Mesenteric fat pad (tissue), 1 donor: ENCODE data around the gene SH3RF3. TPM values are rescaled to one million over a fixed set of nuclear protein-coding genes. Genes with fewer than 3 reads are reported as not detected.

ENCODE experiments used
- DNase-seq: peaks from one replicate; pipeline ENCODE4 v3.0.0-alpha.2; 2020; ENCODE audit warnings: low spot score
- total RNA-seq: library from RNA; stranded (reverse); fragmentation: NEBNext Ultra II Directional; extraction: Animal tissue kit (Norgen Biotek cat#: 25700); gene quantifications from one replicate; pipeline ENCODE4 v1.2.1, GENCODE V29; 2021
- donor health status: DM: yes; HTN: yes; CAD: no.

SH3RF3 gene
- total RNA-seq, 1 donor from 2014 or later, result 20.4 TPM

DNA sequence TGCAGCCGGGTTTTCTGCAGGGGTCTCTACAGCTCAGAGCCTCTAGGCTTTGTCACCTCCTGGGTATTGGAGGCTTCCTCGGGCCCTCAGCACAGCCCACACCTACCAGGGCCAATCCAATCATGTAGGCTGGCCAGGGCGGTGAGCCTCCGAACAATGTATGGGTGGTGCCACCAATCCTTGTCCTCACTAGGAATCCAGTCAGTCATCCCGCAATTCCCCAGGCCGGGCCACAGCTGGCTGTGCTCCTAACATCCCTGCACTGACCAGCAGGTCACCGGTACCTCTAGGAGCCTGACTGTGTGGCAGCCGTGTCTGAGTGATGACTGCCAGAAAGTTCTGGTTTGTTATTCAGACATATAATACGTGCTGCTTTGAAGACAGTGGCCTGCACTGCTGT, 129.4 kb downstream of the SH3RF3 start:
- peak; percentile 83 for DNase-seq

DNA sequence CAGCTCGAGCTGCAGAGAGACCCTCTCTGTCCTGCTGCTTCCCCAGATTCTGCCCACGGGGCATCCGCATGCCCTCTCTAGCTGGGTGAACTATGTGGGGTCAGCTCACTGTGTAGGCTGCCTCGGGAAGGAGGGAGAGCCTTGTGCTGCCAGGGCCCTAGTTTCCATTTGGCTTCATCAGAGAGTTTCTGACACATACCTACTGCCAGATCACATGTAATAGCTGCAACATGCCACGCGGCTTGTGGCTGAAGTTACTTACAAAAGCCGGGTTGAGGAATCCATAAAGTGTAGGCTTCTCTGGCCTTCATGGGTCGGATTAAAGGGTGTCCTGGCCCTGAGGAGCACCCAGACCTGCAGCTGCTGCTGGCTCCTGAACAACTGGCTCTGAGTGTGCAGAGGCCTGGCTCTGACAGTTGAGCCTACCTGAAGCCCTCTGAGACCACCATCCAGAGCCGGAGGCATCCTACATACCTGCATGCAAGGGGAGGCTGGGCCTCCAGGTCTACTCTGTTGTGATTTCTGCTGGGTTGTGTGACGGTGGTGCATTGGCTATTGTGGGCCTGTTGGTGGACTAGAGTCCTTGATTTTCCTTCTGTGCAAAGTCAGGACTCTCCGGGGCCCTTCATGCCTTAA, 130.0 kb downstream of the SH3RF3 start:
- peak; percentile 72 for DNase-seq

DNA sequence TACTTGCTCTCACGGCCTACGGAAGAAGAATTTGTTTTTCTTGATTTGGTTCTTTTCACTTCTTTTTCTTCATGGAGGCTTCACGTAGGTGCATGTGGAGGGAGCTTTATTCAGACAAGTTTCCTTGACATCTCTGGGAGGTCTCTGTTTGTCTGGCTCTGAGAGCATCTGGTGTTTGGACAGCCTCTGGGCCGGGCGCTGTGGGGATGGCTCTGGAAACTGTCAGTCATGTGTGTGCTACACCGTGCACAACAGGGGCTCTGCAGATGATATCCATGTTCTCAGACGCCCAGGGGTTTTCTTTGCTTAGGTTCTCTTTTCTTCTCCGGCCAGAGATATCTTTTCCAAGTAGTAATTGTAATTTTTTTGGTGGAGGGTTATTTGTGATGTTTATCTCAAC, 130.7 kb downstream of the SH3RF3 start:
- DNase-seq, result peak; percentile 9

DNA sequence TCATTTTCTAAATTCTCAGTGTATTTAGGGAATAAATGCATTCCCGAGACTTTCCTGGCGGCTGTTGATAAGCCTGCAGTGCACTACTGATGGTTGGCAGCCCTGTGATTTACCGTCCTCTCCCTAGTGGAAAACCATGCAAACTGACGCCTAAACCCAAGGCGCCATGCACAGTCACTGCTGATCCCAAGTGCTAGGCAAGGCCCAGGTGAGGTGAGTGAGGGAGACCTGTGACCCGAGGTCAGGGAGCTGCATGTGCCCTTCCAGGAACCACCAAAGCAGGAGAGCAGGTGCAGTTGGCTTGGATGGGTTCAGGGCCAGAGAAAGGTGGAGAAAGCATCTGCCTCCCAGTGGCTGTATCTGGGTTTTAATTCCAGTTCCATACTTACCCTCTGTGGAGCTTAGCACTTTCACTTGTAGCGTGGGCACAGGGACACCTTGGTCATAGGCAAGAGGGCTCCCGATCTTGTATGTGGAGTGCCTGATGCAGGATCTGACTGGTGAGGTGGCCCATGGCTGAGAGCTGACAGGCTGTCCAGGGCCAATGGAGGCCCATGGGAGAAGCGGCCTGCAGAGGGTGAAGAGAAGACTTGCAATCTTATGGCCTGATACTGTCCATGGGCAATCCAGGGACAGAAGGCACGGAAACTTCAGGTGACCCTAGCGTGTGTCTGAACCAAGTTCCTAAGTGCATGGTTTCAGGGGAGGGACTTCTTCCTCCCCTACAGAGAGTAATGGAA, 131.3 kb downstream of the SH3RF3 start:
- peak; percentile 47 for DNase-seq

DNA sequence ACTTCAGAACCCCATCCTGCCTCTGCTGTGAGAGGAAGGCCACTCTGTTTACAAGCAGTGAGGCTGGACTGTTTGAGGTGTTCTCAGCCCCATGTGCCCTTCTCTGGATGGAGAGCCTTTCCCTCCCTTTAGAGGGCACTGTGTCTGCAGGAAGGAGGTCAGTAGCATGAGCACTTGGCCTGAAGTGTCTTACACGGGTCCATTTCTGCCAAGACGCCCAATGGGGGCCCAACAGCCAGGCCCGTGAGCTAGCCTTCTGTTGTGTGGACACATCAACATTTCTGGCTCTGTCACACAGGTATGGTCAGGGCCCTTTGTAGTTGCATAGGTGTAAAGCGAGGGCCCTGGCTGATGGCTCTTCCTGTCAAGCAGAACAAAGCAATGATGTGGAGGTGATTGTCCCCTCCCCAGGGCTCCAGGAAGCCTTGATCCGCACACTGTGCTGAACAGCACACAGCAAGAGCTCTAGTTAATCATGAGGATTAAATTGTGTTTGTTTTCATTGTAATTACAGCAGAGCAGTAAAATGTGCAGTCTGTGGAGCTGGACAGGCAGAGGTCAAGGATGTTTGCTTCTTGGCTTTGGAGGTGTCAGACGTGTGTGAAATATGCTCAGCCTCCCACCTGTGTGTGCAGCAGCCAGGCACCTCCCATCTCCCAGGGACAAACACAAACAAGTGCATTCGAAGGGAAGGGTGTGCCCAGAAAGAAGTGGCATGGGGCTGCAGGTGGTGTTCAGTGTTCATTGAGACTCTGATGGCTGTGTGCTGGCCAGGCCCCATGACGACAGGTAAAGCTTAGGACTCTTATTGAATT, 132.1 kb downstream of the SH3RF3 start:
- DNase-seq, result peak; percentile 79

DNA sequence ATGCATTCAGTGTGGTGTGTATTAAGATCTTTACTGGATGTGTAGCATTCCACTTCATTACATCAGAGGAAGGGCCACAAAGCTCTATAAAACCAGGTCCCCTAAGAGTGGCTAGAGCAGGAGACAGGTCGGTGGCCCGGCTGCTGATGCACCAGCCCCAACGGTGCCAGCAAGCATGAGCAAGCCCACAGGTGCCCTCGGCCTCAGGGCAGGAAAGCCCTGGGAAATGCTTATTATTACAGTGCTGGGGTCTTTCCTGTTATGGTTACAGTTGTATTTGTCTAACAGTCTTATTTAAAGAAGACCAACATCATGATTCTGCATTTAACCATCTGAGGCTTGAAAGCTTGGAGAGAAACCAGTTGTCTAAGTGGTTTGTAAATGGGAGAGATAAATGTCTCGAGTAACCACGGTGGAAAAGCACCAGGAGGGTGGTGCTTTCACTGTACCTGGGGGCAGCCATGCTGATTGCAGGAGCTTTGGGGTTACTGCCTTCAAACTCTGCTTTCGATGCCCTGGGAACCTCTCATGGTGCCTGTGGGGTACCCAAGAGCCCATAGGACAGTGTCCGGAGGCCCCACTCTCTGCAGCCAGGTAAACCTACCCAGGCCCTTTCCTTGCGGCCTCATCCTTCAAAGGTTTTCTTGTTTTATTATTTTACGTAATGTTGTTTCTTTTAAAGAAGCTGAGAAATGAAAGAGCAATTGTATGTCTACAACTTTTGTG, 133.1 kb downstream of the SH3RF3 start:
- DNase-seq, result peak; percentile 62

DNA sequence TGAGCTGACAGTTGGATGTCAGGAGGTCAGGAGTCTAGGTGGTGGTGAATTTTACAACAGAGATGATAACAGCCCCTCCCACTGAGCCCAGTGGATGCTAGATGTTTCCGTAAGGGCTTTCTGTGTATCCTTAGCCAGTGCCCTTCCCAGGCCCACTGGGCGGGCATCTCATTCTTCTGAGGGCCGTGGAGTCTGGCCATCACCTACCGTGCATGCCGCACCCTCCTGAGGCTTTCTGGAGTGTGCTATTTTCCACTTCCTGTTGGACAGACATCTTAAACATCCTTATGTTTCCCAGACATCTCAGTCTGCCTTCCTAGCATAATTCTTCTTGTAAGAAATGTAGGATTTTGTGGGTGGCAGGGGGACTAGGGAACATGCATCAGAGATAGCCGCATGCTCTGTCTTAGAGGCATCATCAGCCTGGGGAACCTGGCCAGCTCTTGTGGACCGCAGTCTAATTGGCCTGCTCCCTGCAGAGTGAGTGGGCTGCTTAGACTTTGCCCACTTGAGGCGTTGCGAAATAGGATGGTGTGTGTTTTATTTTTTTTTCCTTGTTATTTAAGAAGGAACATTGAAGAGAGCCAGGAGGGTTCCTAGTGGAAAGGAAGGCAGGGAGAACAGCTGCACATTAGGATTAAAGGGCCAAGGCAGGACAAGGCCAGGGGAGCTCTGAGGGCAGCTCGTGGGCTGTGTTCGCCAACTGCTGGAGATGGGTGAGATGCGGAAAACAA, 135.8 kb downstream of the SH3RF3 start:
- peak; percentile 77 for DNase-seq

DNA sequence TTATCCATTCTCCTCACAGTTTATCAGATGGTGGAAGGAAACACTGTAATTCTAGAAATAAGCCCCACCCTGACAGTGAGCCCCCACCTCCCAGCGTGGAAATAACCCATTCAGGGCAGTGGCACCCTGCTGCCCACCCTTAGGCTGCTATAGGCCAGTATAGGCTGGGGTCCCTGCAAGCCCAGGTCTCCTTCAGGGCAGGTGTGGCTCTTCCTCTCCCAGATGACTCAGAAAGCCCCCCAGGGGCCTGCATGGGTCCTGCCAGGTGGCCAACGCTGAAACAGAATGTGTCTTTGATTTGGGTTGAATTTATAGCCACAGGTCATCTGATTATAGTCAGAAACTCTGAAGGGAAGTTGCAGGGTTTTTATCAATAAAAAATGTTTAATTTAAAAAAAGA, 136.4 kb downstream of the SH3RF3 start:
- peak; percentile 83 for DNase-seq

DNA sequence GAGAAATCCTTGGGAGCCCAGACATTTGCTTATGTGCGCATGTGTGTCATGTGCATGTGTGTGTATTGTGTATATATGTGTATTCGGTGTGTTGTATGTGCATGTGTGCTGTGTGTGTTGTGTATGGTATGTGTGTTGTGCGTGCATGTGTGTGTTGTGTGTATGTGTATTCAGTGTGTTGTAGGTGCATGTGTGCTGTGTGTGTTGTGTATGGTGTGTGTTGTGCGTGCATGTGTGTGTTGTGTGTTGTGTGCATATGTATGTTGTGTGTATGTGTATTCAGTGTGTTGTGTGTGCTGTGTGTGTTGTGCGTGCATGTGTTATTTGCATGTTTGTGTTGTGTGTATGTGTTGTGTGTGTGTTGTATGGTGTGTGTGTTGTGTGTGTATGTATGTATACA, 136.9 kb downstream of the SH3RF3 start:
- DNase-seq, result peak; percentile 8

DNA sequence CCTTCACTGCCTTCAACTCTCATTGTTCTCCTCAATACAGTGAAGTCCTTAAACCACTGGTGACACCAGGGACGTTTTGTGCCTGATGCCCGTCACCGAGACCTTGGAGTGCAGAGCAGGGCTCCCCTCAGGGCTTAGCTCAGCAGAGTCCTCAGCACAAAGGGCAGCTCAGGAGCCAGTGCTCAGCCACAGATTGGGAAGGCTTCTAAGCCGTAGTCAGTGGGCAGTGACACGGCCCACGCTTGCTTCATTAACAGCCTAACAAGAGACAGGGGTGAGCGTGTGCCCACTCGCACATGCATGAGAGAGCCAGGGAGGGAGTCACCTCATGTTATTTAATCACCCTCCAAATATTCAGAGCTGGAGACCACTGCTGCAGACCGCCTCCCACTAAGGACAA, 137.5 kb downstream of the SH3RF3 start:
- DNase-seq, result peak; percentile 53

DNA sequence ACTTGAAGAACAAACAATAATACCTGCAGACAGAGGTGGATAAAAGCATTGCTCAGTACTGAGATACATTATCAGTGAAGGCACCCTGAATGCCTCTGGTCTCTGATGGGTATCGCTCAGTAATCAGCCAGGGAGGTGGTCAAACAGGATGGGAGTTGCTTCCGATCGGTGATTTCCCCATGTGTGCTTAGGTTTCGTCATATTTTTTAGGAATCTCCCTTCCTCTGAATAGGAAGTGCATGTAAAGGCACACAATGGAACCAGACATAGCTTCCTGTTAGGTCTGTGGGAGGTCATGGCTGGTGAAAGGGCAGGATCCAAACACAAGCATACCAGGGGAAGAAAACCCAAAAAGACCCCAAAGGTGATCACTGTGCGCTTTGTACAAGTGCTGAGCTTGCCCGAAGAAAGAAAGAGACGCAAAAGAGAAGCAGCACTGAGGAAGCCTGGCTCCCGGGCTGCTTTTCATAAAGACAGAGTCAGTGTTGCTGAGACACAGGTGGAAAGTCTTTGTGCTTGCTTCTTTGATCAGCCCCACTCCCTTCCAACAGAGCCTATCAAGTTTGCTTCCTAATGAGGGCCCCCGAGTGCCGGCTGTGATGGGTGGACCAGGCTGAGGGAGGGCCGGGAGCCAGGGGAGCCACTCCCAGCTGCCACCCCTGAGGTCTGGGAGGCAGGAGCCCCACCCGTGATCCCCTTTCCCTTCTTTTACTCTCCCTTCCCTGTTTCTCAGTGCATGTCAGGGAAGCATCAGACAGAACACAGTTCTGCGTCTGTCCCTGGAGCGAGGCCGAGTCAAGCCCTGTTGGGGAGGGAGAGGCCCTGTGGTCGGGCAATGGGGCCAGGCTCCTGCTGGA, 138.2 kb downstream of the SH3RF3 start:
- DNase-seq, result peak; percentile 85

DNA sequence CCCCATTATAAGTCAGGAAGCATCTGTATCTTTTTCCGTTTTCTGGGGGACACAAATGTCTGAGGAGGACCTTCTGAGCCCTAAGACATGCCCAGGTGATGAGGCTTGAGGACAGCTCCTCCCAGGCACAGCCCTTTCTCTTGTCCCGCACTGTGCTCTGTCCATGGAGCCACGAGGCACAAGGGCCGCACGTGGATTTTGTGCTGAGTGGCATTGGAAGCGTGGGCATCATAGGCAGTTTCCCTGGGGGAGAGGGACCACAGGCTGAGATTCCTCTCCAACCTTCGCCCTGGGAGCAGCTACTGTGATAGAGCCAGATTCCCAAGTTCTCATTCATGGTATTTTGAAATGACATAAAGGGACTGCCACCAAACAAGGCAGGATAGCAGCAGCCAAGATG, 139.9 kb downstream of the SH3RF3 start:
- DNase-seq, result peak; percentile 65

DNA sequence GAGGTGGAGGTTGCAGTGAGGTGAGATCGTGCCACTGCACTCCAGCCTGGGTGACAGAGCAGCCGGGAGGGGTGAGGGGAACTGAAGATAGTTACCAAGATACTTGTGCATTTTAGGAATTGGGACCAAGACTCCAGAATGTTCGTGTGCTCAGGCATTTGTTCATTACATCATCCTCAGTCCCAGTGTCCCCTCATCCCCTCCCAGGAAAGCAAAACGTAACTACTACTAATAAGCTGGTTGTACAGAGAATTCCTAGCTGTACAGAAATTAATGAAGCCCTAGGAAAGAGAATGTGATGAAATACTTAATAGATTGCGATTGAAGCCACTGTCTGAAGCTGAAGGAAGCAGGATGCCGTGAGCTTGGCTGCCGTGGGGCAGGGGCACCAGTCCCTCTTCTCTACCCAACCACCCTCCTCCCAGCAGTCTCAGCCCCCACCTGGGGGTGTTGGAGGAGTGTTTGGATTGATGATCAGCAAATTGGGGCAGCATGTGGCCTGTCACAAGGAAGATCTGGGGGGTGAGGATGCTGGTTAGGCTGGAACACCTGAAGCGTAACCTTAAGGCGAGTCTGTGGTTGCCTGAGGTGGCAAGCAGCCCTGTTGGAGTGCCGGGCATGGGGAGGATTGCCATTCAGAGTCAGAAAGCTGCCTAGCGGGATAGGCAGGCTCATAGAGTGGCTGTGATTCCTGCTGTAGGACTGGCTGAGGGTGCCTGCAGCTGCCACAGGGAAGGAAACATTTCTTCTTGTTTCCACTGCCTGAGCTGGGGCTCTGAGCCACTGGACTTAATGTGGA, 140.9 kb downstream of the SH3RF3 start:
- DNase-seq, result peak; percentile 81

DNA sequence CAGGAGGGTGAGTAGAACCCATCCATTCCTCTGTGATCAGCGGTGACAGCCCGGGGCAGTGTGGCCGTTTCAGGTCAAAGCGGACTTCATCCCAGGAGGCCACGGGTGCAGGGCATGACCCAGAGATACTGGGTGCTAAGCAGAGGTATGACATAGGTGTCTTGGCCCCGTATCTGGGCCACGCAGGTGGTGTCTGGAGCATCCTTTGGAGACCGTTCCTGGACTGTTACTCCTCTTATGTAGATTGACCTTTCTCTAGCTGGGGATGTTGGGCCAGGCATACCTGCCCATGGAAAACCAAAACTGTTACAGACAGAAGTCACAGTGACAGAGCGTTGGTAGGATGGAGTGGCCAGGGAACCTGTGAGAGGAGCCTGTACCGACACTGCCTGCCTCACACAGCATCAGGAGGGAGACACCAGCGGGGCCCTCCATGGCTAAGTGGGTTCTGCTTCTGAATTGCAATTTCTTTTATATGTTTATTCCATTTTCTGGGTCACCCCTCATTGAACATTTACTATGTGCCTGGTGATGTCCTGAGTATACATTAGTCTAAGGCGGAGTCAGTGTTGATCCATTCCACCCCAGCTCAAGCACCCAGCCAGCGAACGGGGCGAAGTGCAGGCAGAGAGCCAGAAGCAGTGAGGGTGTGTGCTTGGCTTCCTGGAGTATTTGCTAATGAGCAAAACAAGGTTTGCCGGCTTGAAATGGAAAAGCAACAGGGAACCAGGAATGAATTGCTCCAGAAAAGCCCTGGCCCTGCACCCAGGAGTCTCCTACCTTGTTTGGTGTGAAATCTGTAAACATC, 141.7 kb downstream of the SH3RF3 start:
- peak; percentile 51 for DNase-seq

DNA sequence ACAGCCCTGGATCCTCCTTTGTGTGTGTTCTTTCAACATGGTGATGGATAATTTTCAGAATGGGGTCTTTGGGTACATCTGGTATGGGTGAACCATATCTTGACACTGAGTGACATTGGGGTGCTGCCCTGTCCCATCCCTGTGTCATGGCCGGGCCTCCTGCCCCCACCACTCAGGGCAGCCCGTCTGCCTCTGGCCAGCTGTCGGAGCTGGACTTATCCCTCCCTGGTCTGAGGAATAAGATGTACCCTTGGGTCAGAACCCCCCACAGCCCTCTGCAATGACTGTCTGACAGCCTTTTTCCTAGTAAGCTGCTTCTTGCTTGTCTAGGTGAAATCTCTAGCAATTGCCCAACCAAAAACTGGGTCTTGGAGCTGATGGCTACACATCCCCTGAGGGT, 142.9 kb downstream of the SH3RF3 start:
- DNase-seq, result peak; percentile 87

DNA sequence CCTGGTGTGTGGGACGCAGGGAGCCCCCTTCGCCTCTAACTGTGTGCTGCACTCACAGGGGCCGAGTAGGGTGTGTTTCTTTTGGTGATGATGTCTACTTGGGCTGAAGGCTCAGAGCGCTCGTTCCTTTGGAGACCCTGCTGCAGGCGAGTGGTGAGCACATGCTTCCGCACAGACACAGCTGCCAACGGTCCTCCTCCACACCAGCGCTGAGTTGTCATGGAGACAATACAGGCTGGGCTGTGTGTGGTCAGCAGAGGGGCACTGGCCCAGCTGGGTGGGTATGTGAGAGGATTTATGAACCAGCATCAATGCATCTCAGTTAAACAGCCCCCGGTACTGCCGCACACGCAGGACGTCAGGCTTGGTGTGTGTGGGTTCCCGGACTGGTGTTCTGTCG, 143.5 kb downstream of the SH3RF3 start:
- DNase-seq, result peak; percentile 45

DNA sequence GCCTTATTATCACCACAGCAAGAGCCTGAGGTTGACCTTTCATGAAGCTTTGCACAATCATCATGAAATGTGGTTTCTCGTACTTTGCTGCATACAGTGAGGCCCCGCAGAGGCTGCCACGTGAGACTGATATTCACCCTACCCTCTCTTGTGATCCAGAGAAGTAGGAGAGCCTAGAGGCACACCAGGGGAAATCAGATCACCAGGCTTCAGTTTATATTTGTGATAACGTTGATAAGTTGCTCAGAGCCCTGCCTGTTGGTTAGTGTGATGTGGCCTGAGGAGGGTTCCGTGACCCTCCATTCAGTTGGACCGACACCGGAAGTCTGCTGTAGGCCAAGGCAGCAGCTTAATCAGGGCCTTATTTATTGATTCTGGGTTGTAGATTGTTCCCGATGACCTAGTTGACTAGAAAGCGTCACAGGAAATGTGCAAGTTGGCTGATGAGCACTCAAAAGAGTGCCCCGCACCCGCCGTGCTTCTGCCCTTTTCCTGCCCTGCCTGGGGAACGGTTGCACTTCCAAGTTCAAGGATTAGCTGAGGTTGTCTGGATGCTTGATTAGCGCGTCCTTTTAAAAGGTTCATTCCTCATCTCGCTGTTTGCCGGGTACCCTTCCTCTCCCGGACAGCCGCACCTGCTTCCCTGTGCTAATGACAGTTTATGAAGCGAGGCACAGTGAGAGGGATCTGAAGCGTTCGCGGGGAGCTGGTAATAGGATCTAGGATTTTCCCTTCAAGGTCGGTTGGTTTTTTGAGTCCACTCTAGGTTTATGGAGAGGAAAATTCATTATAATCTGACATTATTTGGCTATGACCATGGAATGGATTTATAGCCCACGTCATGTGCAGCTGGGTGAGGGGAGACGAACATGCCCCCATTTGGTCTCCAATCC, 146.4 kb downstream of the SH3RF3 start:
- no peak for DNase-seq
